Measurements from ENCODE around the gene ADARB2. TPM values are rescaled to one million over a fixed set of nuclear protein-coding genes. Genes with fewer than 3 reads are reported as not detected.

Gene ADARB2
- total RNA-seq, 2 experiments from 2014 or later = not detected

DNA sequence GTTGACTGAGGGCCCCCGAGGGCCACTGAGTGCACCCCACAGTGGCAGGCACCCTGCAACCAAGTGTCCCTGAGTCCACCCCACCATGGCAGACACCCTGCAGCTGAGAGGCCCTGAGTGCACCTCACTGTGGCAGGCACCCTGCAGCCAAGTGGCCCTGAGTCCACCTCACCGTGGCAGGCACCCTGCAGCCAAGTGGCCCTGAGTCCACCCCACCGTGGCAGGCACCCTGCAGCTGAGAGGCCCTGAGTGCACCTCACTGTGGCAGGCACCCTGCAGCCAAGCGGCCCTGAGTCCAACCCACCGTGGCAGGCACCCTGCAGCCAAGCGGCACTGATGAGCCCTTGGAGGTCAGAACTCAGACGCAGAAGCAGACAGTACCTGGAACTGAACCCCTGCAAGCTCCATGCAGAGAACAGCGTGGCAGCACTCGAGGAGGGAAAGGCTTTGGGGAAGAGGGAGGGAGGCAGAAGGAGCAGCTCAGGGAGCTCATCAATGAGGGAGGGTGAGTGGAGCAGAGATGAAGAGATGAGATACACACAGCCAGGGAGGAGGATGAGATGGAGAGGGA, 524.7 kb downstream of the ADARB2 start:
- ChIA-PET POLR2A (no interaction called here), CTCF (no interaction called here)

DNA sequence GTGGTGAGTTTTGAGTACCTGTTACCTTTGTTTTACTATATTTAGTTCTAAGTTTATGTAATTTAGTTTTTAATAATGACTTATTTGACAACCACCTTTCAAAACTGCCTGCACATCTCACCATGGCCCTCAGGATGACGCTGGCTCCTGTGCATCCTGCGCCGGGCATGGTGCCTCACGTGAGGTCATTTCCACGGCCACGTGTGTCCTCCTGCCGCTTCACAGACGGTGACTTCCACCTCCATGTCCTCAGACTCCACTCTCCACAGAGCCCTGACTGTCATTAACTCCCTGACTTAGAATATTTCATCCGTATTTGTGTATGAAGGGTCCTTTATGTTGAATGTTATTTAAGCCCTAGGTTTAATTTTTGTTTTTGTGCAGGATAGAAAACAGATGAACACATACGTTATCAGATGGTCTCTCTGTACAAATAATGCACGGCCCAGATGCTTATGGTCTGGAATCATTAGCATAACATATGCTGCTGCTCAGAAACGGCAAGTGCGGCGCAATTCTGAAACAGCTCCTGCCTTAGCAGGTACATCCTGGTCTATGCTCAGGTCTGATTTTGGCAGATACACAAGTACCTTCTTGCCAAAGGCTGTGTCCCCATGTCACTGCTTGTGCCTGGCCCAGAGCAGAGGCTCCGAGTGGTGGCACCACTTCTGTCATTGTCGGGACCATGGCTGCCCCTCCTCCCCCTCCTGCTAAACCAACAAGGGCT, 525.3 kb downstream of the ADARB2 start:
- ChIA-PET POLR2A (no interaction called here), CTCF (no interaction called here)

DNA sequence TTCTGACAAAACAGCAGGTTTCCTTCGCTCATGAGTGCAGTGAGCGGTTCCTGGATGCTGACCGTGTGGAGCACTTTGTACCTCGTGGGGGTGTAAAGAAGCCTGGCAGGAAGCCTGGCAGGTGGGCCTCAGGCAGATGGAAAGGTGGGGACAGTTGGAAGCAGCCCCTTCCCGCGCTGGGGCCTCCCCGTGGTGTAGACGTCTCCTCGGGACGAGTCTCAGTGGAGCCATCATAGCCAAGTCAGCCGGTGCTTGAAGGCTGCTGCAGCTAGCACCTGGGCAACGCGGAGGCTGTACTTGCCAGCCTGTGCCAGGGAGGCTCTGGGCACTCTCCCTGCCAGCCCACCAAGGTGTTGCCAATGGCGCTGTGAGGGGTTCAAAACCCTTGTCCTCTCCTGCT, 526.7 kb downstream of the ADARB2 start:
- POLR2A ChIA-PET = no interaction called here
- CTCF ChIA-PET = no interaction called here

DNA sequence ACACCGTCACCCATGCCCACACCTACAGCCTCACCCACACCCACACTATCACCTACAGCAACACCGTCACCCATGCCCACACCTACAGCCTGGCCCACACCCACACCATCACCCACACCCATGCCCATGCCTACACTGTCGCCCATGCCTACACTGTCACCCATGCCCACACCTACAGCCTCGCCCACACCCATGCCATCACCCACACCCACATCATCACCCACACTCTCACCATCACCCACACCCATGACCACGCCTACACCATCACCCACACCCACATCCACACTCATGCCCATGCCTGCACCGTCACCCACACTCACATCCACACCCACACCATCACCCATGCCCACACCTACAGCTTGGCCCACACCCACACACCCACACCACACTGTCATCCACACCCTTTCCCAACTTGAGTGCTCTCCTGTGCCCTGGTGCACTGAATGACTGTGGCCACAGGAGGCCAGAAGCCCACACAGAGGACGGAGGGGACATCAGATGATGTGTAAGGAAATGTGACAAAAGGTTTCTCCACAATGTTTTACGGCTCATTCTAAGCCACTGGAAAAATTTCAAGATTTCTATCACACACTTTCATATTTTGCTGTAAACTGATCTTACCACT, 527.9 kb downstream of the ADARB2 start:
- CTCF ChIA-PET = no interaction called here
- POLR2A ChIA-PET = no interaction called here

DNA sequence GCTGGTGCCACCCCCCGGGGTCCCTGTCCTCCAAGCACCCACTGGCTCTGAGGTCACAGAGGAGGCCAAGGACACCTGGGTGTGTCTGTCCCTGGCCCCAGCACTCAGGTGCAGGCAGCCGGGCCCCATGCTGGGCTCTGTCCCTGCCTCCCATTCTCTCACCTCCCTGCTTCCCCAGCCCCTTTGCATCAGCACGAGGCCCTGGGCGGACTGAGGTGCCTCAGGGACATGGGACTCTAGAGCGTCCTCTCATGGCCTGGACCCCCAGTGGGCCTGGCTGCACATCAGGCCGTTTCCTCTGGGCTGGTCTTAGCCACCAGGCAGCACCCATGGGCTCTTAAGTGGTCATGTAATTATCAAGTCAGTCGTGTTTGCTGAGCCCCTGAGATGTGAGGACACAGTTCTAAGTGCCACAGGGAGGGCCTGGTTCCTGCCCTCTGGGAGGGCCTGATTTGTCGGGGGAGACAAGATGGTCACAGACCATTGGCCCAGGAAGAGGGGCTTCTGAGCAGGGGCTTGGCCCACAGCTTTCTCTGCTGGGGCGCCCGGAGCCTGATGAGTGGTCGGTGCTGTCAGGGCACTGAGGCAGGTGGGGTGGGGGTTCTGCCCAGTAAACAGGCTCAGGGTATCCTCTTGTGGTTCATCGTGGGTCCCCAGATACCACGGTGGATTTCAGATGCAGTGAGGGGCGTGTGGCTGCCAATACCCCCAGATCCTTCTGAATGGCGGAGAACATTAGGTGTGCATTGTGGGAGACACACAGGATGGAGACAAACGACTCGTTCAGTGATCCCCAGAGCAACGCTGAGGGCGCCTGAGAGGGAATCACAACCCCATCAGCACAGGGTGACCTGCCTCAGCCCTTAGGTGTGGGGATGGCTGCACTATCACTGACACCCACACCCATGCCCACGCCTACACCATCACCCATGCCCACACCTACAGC, 528.7 kb downstream of the ADARB2 start:
- ChIA-PET POLR2A (no interaction called here), CTCF (no interaction called here)

DNA sequence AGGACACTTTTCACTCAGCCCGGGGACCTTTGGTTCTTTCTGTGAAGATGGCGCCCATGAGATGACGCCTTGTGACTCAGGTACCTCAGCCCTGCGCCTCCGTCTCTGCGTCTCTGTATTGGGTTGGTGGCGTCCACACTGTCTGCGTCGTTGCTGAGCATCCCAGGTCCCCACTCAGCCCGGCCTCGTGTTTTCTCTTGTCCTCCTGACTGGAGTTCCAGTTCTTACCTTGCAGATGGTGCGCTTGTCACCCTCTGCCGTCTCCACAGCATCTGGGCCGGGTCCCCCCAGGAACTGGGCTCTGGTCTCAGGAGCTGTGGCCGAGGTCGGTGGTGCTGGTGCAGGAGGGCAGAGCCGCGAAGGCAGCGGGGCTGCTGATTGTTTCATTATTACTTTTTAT, 530.7 kb downstream of the ADARB2 start:
- POLR2A ChIA-PET = no interaction called here
- CTCF ChIA-PET = no interaction called here

DNA sequence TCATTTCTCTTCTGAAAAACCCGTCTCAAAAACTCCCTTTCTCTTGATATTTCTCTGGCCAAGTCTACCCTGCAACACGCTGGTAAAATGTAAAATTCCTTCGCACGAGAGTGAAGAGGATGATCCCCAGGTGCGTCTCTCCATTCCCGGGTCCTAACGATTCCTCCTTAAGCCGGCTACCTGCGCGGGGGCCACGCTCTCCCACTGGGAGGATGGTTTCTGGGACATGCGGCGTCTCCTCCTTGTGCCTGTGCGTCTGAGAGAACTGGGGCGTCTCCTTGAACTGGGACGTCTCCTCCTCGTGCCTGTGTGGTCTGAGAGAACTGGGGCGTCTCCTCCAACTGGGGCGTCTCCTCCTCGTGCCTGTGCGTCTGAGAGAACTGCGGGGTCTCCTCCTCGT, 531.2 kb downstream of the ADARB2 start:
- CTCF ChIA-PET = no interaction called here

DNA sequence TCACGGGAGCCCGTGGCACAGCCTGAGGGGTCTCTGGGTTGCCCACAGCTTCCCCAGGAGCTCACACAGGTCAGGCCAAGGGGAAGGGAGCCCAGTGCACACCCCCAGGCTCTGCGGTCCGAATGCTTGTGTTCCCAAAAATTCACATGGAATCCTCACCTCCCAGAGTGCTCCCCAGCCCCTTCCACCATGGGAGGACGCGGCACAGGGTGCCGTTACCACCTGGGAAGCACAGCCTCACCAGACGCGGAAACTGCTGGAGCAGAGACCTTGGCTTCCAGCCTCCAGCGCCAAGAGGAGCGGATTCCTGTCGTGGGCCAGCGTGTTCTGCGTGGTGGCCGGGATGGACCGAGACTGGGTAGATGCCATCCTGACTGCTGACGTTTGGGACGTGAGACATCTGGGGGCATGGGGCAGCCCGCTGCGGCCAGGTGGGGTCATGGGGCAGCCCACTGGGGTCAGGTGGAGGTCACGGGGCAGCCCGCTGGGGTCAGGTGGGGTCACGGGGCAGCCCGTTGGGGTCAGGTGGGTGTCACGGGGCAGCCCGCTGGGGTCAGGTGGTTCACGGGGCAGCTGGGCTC, 531.8 kb downstream of the ADARB2 start:
- CTCF ChIA-PET = no interaction called here

More for the DNA sequence above, 531.2 kb downstream of the ADARB2 start:
- POLR2A ChIA-PET = no interaction called here

DNA sequence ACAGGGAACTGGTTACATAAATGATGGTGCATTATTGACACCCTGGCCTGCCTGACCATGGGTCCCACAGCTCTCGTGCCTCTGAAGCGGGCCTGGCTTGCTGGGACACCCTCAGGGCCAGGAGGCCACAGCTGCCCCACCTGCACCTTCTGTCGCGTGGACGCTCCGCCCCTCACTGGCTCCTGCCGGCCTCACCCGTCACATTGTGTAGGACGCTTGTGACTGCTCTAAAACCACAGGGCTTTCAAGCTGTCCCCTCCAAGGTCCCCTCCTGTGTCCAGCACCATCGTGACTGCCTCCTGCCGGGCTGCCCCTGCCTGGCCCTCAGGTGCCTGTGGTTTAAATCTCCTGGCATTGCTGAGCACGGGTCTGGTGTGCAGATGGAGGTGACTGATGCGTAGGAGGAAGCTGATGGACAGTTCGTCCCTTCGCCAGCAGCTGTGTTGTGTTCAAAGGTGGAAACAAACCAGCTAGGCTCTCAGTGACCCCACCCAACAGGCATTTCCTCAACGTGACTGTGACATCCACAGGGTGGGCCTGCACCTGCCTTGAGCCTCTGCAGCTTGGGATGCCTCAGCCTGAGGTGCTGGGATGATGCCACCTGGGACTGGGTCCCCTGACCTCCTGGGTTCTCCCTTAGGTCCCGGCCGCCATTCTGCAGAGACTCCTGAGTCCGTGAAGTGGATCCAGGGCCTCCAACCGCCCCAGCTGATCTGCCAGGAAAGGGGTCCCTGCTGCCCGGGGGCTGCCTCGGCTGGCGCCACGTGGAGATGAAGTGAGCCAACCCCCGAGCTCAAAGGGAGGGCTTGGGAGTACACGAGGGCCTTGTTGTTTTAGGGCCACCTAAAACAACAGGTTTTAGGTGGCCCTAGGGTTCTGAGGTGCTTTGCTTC, 532.6 kb downstream of the ADARB2 start:
- ChIA-PET POLR2A (no interaction called here), CTCF (no interaction called here)

More for the DNA sequence above, 531.8 kb downstream of the ADARB2 start:
- POLR2A ChIA-PET = no interaction called here

DNA sequence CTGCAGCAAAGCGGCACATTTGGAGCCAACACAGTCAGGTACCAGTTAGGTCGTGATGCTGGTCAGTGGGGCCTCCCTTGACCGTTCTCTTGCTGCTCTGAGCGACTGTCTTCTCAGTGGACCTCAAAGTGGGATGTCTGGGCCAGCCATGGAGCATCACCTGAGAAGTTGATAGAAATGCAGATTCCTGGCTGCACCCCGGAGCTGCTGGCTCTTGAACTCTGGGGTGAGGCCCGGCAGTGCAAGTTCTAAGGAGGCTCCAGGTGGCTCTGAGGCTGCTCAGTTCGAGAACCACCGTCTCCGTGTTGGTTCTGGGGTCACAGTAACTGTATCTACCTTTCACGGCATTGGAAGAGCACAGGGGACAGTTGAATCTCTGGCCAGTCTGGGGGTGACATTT, 533.6 kb downstream of the ADARB2 start:
- CTCF ChIA-PET = no interaction called here

DNA sequence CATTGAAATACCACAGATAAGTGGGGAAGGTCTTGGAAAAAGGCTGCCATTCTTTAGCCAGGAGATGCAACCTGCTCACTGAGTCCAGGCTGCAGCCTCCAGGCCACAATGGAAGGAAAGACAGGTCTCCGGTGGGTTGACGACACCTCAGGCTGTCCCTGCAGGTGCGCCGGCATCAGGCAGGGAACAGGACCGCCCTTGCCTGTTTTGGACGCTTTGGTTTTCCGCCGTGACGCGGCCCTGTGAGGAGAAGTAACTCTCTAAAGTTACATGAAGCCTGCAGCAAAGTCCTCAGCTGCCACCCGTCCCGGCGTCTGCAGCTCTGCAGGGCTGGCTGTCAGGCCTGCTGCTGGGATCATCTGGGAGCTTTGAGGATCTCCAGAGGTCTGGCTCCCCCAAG, 534.1 kb downstream of the ADARB2 start:
- CTCF ChIA-PET = no interaction called here

More for the DNA sequence above, 533.6 kb downstream of the ADARB2 start:
- POLR2A ChIA-PET = no interaction called here

DNA sequence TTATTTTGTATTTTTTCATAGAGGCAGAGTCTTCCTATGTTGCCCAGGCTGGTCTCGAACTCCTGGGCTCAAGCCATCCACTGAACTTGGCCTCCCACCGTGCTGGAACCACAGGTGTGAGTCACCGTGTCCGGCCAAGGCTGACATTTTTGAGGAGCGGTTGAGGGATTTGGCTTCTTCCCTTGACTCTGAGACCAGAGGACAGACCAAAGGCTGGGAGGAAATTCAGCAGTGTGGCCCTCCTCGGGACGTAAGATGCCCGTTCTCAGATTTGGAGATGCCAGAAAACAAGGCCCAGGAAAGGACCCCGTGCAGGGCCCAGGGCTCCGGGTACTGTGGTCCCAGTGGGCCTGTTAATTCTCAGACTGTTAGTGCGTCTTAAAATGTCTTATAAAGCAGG, 535.0 kb downstream of the ADARB2 start:
- ChIA-PET POLR2A (no interaction called here), CTCF (no interaction called here)

More for the DNA sequence above, 534.1 kb downstream of the ADARB2 start:
- POLR2A ChIA-PET = no interaction called here

DNA sequence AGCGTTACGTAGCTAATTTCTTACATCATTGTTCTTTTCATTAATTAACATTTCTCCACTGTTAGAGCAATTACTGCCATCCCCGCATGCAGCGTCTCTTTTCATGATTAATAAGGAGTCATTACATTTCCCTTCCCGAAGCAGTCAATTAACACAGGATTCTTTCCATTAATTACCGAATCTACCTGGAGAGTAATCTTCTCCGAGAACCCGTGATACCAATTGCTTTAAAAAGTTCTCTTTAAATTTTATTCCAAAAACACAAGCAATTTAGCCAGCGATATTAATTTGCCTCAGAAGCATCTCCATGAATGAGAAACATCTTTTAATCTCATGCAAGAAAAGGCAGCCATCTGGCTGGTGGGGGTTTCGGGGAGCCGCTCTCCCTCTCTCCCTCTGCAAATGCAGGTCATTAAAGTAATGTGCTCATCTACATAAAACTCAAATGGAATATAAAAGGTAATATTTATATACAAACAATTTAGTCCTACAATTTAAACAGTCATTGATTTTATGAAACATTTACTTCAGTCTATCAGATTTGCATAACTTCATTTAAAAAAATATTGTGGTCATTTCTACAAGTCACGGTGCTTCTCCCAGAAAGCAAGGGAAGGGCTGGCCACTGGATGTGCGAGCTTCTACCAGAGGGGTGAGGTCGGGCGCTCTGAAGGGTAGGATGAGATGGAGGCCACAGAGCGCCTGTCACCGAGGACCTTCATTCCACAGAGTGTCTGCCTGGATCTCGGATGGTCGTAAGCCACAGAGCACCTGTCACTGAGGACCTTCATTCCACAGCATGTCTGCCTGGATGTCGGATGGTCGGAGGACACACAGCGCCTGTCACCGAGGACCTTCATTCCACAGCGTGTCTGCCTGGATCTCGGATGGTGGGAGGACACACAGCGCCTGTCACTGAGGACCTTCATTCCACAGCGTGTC, 536.2 kb downstream of the ADARB2 start:
- CTCF ChIA-PET = no interaction called here
- POLR2A ChIA-PET = no interaction called here

DNA sequence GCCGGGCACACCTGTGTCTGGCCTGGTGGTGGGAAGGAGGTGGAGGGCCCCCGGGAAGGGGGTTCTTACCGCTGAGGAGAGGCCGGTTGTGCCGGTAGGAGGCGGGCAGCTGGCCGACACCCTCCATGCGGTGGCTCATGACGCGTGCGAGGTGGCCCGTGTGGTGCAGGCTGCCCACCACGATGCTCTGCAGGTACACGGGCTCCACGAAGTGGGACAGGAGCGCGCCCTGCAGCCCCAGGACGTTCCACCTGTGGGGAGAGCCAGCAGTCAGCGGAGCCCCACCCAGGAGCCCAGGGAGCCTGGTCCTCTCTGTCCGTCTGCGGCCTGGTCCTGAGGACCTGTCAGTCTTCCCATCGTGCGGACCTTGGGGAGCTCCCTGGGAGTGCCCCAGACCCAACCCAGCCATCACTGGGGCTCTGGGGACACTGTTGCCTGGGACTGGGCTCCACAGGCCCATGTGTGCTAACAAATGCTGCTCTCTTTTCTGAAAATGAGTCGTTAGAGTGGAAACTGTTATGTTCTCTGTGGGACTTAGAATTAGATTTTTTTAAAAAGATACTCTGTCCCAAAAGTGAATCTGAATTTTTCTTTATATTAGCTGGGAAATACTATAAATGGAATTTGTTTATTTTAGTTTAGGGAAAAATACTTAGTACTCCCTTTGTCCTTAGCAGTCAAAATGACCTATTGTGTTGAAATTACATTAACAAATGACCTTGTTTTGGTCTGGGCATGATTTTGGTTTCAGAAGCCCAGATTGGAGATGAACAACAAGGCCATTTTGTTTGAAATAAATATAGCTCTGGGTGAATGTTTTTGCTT, 537.2 kb downstream of the ADARB2 start:
- ChIA-PET CTCF (no interaction called here), POLR2A (no interaction called here)

DNA sequence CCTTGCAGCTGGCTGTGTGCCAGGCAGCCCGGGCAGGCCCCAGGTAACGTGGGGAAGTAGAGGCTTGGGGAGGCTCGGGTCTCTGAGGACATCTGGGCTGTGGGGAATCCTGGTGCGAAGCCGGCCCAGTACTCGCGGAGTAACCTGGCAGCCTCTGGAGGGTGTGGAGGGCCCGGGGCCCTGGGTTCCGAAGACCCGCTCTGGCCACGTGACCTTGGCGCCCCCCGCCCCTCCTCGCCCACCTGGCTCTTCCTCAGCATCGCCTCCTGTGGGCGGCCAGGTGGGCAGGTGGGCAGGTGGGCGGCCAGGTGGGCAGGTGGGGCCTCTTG, 538.0 kb downstream of the ADARB2 start:
- POLR2A ChIA-PET = no interaction called here
- CTCF ChIA-PET = no interaction called here

DNA sequence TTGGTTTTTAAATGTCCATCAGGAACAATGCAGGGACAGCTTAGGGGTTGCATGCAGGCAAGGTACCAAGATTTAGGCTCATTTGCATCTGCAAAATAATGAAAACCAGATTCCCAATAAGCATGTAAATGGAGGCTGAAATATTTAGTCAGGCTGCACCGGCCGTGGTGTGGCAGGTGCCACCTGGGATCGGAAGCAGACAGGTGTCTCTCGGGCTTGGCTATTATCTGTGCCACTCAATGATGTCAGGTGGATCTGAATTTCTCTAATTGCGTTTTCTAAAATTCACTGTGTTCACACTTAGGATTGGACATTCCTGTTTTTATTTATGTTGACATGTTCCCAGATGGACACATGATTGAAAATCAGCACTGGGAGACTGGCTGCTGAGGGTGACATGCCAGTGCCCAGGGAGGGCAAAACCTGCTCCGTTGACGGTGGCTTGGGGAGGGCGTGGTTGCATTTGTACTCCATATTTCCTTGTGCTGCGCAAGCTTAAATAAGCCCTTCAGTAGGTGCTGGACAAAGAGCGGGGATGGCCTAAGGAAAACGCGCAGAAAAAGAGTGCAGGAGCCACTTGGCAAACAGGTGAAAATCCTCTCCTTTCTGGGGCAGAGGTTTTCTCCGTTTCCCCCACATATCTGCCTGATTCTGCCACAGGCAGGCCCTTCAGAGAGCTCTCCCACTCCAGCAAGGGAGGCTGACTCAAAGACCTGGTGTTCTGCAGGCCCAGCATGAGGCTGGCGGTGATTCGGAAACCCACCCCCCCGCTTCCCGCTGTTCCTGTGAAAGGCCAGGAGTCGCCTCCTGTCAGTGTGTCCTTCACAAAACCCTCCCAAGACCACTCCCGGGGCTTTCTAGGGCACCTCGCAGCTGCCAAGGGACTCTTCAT, 538.6 kb downstream of the ADARB2 start:
- CTCF ChIA-PET = no interaction called here

DNA sequence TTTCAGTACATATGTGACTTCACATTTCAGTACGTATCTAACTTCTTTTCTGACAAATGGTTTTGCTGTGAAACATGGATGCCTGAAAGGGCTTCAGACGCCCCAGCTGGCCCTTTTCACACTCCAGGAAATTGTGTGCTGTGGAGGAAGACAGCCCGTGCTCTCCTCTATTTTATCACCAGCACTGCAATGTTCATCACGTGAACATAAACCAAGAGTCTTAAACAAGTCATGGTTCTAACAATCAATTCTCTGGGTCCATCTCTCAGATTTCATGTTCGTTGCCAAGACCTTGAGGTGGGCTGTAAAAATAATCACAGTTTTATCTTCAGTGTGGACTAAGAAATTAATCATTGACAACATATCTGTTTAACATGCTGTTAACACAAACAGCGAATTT, 539.9 kb downstream of the ADARB2 start:
- ChIA-PET POLR2A (no interaction called here), CTCF (no interaction called here)

More for the DNA sequence above, 538.6 kb downstream of the ADARB2 start:
- POLR2A ChIA-PET = no interaction called here

Data from activated CD8-positive, alpha-beta memory T cell treated with anti-CD3 and anti-CD28 coated beads for 36 hours (primary cell).